HL-60/S4 treated with retinoic acid at 250 ng/mL for 4 days and 3 days (cell line): ENCODE results near the gene HMX3.

Experiments used
- in situ Hi-C: fragments of 300-500 bp; cut with MboI; formaldehyde crosslinking; loops from 2 replicates; pipeline ENCODE4 v1.7.0; 2022; ENCODE audit warnings: low sequenced_read_pairs

The HMX3 gene

DNA sequence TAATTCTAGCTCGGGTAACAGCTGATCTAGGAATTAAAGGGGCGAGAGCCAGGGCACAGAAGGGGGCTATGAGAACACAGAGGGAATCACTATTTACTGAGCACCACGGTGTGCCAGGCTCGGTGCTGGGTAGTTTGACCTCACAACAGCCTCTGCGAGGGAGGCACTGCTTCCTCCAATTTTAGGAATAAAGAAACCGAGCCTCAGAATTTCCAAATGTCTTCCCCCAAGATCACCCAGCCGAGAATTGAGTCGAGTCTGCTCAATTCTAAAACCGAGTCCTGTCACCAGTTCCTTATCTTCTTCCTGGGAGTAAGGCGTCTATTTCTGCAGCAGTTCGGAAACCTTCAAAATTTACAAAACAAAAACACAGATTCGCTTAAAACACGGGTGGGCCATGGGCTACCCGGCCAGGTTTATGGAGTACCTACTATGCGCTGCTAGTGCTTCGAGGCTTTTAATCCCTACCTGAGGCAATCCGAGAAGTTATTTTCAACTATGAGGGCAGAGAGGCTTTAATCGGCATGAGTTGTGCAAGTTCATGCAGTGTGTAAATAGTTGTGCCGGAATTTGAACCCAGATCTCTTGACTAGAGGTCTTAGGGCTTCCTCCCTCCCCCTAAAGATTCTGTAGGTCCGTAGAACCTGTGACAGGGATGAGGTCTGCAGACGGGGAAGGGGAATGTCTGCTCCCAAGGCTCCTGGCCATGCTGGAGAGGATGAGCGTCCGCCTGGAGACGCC is 11.3 kb downstream of the HMX3 start:
- in situ Hi-C loops: no loop called here

DNA sequence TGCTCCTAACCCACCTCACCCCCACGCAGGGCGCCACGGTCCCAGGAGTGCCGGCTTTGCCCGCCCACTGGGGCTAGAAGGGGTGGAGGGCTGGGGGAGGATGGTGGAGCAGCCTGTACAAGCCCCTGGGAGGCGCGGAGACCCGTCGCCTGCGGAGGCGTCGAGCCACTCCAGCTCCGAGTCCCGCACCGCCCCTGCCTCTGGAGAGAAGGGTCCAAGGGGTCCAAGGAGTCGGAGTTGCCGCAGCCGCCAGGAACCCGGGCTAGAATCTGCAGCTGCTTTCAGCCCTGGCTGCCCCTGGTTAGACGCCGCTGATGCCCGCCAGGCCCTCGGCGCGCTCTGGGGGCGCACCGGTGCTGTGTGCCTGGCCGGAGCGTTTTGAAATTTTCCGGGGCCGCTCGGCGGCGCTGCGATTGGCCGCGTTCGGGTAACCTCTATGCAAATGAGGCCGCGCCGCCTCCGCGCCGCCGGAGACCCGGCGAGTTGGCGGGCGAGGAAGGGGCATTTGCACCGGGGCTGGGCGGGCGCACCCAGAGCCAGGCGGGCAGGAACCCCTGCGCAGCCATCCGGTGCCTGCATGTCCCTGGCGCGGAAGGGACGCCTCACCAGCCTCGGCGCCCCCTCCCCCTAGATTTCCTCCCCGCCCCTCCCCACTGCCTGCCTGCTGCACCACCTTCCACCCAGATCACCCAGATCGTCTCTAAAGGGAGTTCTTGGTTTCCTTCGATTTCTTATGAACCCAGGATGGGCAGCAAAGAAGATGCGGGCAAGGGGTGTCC is 12.1 kb downstream of the HMX3 start, which contains the start of gene HMX2:
HMX2 (plus strand) TSS at position 502 of the 779 bp plus-strand sequence; CDS start at position 745, 243 bp downstream.
- in situ Hi-C loops: no loop called here

DNA sequence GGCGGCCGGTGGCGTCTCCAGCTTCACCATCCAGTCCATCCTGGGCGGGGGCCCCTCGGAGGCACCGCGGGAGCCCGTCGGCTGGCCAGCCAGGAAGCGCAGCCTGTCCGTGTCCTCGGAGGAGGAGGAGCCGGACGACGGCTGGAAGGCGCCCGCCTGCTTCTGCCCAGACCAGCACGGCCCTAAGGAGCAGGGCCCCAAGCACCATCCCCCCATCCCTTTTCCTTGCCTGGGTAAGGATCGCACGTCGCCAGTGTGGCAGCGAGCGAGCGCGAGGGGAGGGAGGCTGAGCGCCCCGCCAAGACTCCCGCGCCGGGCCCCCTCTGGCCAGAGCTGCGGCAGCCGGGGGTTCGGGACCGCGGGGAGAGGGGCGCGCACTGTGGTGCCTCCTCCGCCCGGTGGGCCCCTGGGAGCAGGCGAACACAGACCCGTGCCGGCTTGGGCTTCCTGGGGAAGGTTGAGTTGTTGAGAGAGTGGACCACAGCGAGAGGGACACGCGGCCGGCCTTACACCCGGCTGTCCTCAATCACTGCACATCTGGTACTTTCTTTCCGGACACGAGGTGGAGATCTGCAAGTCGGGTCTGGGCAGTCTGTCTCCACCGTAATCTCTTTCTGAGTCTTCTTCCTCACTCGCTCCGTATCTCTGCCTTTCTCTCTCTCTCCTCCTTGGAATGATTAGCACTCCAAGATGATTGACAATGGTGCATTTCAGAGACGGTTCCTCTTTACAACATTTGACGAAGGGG is 12.8 kb downstream of the HMX3 start:
- in situ Hi-C loops: no loop called here

DNA sequence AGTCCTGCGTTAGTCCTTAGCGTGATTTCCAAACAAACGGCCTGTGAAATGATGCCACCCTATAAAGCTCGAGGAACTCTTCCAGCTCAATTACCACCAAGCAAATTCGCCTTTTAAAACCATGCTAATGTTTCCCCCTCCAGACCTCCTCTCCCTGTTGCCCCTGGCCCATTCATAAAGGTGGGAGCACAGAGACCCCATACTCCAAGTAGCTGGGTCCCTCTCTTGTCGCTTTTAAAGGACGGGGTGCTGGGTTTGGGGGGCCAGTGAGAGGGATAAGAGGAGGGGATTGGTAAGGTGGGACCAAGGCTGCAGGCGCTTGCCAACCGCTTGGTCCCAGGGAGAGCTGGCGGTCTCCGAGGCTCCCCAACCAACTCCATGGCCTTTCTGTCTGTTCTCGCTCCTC is 13.4 kb downstream of the HMX3 start:
- in situ Hi-C loops: no loop called here

DNA sequence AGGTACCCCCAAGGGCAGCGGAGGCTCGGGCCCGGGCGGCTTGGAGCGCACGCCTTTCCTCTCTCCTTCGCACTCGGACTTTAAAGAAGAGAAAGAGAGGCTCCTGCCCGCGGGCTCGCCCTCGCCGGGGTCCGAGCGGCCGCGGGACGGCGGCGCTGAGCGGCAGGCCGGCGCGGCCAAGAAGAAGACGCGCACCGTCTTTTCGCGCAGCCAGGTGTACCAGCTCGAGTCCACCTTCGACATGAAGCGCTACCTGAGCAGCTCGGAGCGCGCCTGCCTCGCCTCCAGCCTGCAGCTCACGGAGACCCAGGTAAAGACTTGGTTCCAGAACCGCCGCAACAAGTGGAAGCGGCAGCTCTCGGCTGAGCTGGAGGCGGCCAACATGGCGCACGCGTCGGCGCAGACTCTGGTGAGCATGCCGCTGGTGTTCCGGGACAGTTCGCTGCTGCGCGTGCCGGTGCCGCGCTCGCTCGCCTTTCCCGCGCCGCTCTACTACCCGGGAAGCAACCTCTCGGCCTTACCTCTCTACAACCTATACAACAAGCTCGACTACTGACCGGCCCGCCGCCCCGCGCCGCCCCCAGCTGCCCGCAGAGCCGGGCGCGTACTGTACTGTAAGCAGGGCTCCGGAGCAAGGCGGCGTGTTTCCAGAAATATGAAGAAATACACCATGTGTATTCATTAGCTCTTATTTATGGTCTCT is 13.9 kb downstream of the HMX3 start:
- in situ Hi-C loops: no loop called here

DNA sequence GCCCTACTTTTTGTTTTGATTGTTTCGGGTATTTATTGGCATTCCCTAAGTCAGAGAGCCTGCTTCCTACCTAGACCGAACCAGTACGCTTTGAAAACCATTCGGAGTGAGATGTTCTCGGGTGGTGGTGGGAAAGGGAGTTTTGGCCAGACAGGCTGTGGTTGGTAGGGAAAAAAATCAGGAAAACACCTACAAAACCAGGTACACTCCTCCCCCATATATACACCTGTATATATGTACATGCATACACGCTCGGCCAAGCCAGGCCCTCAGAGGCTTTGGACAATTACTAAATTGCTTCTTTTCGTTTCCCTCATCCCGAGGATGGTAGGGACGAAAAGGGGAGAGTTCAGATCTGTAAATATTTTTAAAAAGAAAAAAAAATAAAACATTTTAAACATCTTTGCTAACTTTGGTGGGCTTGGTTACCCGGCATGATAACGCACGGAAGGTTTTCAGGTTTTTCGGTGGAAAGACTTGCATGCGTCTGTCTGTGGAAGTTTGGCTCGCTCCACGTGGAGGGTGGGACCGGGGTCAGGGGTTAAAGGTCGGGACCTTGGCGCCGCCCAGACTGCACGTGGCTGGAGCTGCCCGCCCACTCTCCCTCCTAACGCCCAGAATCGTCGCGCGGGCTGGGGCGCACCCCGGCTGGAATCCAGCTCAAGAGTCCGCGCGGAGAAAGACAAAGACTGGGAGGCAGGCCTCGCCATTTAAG is 14.7 kb downstream of the HMX3 start:
- in situ Hi-C loops: no loop called here

DNA sequence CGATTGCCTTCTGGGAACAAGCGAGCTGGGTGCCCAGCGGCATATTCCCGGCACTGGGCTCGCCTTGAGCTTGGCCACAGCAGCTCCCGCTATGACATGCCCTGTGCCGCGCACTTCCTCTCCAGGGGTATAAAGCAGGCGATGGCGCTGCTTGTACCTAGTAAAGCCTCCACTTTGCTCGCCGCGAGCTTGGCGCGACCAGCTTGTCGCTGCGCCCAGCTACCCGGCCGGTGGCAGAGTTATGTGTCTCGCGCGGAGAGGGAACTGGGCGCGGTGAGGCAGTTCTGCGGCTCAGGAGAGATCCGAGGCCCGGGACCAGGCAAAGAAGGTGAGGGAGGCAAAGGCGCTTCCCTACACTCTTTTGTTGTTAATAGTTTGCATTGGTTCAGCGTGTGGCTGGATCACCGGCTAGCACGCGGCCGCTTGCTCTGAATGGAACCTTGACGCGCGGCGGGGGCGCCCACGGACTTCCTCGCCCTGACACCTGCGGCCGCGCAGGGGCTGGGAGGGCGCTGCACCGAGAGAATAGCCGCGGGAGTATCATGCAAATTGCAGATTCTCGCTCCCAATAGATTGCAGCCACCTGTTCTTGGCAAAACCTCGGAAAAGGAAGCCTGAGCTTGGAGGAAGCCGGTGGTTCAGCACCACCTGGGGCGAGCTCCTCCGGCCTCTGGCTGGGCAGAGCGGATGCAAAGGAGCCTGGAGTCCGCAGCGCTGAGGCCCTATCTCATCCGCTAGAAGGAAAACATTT is 15.4 kb downstream of the HMX3 start:
- in situ Hi-C loops: no loop called here

DNA sequence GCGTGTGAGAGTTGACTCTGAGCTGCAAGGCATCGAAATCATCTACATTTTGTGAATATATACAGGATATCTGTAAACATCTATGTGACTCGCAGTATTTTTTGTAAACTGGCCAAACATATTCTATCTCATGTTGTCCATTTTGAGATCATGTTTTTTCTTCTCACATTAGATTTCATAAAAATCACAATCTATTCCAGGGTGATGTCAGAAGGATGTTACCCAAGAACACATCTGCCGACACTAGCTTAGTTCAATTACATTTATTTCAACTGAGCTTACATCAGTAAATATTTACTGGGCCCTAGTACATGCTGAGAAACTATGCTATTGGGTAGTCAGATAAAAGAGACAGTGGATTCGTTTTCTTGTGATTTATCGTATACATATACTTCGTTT is 16.0 kb downstream of the HMX3 start:
- in situ Hi-C loops: no loop called here

DNA sequence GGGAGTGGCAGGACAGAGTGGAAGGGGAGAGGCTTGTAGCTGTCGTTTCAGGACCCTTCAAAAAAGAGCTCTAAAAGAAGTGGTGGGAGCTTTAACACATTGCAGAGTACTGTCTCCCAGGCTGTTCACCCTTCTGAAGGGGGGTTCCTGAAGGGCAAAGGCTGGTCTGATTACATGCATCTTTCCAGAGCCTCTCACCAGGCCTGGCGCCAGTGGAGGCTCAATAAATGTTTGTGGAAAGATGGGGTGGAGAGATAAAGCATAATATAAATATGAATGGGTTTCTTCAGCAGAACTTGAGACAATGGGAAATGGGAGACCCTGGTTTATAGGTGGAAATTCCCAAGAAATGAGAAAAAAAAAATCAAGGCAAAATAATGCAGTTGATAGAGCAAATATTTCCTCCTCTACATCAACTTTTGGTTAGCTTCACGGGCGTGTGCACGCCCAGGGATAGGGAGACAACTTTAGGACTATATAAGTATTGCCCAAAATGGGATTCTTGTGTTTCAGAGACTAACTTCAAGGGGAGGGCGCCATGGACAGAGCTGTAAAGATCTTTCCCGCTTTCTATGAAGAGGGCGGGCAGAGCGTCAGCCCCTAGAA is 17.8 kb downstream of the HMX3 start:
- in situ Hi-C loops: no loop called here

DNA sequence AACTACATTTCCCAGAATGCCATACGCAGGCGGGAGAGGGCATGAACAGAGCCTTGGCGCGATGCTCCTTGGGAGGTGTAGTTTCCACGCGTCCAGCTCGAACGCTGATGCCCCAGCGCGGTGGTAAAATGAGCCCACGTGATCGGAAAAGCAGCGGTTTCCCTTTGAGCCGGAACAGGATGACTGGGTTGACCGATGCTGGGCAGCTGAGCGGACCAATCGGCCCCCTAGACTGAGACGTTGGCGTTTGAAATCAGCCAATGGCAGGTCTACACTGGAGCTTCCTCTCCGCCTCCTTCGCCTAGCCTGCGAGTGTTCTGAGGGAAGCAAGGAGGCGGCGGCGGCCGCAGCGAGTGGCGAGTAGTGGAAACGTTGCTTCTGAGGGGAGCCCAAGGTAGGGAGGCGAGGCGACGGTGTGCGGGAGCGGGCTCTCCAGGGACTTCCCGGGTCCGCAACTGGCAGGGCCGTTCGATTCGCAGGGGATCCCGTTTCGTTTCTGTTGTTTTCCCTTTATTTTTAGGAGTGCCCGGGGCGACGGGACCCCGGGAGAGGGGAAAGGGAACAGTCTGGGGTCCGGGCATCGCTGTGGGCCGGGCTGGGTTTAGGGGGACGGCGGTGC is 18.4 kb downstream of the HMX3 start, which contains the start of gene BUB3:
BUB3 (plus strand) TSS at position 311 of the 619 bp plus-strand sequence. CDS start 516 bp downstream, outside the sequence.
- in situ Hi-C loops: no loop called here

DNA sequence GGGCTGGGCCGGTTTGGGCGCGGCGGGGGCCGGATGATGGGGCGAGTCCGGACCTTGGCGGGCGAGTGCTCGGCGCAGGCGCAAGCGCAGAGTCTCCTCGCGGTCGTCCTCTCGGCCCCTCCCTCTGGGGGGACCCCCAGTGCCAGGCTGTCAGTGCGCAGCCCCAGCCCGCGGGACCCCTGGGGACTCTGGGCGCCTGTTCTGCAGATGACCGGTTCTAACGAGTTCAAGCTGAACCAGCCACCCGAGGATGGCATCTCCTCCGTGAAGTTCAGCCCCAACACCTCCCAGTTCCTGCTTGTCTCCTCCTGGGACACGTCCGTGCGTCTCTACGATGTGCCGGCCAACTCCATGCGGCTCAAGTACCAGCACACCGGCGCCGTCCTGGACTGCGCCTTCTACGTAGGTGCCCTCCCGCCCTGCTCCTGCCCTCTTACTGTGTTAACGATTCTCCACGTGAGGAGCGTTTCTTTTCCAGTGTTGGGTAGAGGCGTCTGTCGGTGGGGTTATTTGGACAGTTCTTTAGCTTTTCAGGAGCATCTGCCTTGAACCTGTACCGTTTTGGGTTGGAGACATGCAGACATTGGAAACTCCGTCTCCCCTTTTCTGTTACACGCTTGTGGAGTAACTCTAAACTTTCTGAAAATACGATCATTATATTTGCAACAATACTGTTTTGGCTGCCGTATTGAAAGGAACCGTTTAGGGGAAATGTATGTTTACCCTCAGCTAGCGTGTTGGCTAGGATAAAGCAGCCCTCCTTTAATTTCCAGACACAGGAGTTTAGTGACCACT is 19.1 kb downstream of the HMX3 start:
- in situ Hi-C loops: no loop called here

DNA sequence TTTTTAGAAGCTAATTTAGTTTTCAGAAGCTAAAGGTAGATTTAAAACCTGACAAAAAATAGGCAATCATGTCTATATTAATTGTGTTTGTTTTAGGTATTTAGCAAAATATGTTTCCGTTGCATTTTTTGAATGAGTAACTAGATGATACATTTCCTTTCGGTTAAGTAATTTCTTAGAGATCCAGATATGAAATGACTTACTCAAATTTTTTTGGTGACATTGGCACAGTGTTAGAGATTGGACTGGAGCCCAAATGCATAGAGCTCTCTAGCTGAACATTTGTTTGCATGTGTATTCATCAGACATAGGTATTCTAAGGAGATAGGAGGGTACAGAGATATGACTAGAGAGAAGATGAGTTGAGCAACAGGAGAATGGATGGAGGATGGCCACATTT is 20.3 kb downstream of the HMX3 start:
- in situ Hi-C loops: no loop called here

DNA sequence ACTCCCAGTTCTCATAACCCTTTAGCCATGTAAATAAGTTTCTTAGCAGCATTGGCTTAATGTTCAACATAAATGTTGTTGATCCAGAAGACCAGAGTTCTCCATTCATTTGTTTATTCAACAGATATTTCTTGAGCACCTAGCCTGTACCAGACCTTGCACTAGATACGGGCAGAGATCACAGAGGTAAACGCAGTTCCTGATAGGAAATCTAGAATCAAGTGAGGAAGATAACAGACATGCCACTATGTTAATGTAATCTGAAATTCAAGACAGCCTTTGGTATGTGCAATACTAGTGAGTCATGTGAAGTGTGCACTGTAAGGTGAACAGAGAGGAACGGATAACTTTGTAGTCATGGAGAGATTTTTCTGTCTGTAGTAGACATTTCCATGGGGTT is 21.4 kb downstream of the HMX3 start:
- in situ Hi-C loops: no loop called here

DNA sequence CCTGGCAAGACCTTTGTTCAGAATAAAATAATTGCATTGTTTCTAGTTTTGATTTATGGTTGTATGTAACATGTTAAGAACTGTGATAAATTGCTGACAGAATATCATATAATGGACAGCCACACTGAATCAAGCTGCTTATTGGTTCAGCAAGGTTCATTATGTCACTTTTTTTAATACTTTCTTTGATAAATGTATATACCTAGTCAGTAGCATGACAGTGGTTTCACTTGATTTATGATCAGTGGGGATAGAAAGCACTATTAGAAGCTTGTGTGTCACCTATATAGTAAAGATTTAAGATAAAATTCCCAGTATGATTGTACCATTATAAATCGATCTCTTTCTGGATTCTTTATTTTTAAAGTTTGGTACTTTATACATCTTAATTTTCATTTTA is 22.9 kb downstream of the HMX3 start:
- in situ Hi-C loops: no loop called here

DNA sequence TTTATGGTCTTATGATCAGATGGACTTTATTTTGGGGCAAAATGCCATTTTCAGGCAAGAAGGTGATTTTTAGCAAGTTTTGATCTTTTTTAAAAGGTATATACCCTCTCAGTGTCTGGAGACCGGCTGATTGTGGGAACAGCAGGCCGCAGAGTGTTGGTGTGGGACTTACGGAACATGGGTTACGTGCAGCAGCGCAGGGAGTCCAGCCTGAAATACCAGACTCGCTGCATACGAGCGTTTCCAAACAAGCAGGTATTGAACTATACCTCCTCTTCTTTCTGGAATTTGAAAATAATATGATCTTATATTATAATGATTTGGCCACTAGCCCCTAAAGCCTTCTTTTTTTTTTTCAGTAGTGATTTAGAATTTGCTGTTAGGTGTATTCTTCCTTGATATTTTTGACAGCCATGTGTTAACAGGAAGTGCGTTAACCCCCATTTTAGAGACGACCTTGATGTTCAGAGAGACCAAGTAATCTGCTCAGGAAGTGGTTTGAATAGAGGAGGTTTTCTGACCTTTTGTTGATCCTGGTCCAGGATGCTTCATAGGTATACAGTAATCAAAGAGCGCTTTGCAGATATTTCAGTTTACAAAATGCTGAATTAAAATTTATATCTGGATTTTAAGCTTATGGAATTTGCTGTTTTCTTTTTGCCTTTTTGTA is 24.7 kb downstream of the HMX3 start:
- in situ Hi-C loops: no loop called here

DNA sequence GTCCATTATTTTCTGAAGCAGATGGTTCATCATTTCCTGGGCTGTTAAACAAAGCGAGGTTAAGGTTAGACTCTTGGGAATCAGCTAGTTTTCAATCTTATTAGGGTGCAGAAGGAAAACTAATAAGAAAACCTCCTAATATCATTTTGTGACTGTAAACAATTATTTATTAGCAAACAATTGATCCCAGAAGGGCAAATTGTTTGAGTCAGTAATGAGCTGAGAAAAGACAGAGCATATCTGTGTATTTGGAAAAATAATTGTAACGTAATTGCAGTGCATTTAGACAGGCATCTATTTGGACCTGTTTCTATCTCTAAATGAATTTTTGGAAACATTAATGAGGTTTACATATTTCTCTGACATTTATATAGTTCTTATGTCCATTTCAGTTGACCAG is 28.5 kb downstream of the HMX3 start:
- in situ Hi-C loops: no loop called here

DNA sequence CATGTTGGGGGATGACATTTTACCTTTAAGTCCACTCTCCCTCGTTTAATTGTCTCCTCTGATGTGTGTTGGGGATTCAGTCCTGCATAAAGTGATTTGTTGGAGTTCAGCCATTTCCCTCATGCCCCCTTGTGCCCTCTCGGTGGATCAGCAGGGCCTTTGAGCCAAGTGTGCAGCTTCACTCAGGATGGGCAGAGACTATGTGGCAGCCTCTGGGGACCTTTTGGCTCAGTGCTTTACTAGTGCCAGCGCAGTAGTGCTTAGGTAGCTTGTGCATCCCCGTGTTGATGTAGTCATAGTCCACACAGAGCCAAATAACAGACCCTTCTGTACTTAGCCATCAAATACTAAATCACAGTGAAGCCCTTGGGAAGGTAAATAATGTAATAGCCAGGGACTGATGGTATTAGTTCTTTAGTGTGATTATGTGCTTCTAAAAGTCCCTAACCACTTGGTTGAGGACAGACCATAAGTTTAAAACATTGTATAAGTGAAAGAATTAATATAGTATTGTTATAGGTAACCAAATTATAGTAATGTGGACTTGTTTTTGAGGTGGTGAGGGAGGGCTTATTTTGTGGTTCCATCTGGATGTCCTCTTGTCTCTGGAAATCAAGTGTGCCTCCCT is 29.8 kb downstream of the HMX3 start:
- in situ Hi-C loops: no loop called here
